CD4-positive, alpha-beta T cell treated with Interferon alpha-2 for 1 hour (primary cell): ENCODE data around the gene SLC6A12.

Experiments
- DNase-seq, 2 donors: peaks; one replicate each; pipeline ENCODE4 v3.0.0-alpha.2; 2020 to 2022

SLC6A12 gene

GRCh38 chr12:157644-158043 lies 56.3 kb downstream of the SLC6A12 start:
- no peak for DNase-seq

GRCh38 chr12:156945-157344 lies 57.0 kb downstream of the SLC6A12 start:
- no peak for DNase-seq

- DNase-seq, result no peak
Observed at GRCh38 chr12:155646-156045, 58.3 kb downstream of the SLC6A12 start.

- DNase-seq, result no peak
Observed at GRCh38 chr12:155006-155405, 59.0 kb downstream of the SLC6A12 start.

- DNase-seq, result no peak
Observed at GRCh38 chr12:154058-154457, 59.9 kb downstream of the SLC6A12 start.

GRCh38 chr12:153080-153746 lies 60.7 kb downstream of the SLC6A12 start:
- DNase-seq, result peak; percentile 42 to 53

GRCh38 chr12:152440-152839 lies 61.5 kb downstream of the SLC6A12 start:
- DNase-seq, result no peak

- DNase-seq, result no peak
Observed at GRCh38 chr12:151579-151978, 62.4 kb downstream of the SLC6A12 start.

GRCh38 chr12:148676-149416 lies 65.1 kb downstream of the SLC6A12 start:
- DNase-seq, result no peak

GRCh38 chr12:147242-147641 lies 66.7 kb downstream of the SLC6A12 start:
- DNase-seq, result no peak

GRCh38 chr12:145369-145960 lies 68.5 kb downstream of the SLC6A12 start:
- DNase-seq, result no peak

- no peak for DNase-seq
Observed at GRCh38 chr12:144650-145284, 69.2 kb downstream of the SLC6A12 start.

GRCh38 chr12:143964-144649 lies 69.8 kb downstream of the SLC6A12 start:
- no peak for DNase-seq

- no peak for DNase-seq
Observed at GRCh38 chr12:140162-140561, 73.8 kb downstream of the SLC6A12 start.
